NCI-H2081 treated with DMSO at 0.1 percent for 48 hours (cell line): ENCODE results near the gene SLC28A3.

ENCODE experiments used
- DNase-seq: peaks from one replicate; lab custom pipeline; 2025; lab: John Stamatoyannopoulos, UW

The SLC28A3 gene

DNA sequence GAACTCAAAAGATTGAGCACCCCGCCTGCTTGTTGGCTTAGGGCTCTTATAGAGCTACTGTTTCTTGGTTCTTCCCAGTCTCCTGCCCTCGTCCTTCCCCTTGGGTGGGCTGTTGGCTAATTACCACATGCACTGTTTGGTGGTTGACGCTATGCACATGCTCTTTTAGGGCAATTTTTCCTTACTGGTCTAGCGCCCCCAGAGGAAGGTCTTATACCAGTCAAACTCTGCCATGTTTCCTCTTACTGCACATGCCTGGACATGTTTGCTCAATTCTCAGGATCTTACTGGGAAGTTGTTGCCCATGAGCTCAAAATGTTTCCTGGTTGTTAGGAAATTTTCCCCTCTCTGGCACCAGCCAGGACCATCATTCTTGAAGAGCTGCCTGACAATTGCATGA is 101.9 kb downstream of the SLC28A3 start:
- no peak for DNase-seq

DNA sequence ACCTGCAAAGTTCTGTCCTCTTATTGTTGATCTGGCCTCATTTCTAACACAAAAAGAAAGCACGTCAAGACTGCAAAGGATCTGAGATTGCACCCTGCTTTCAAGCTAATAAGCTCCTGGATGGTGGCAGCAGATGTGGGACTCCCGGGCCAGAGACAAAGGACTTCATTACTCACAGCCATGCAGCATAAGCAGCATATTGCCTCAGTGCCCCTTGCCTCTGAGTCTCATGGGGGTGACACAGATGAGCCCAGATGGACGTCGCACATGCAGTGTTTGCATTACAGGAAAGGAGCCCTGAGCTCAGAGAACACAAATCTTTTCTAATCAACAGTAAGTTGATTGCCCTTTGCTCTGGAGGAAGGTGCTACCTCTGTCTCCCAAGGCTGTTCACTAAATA is 105.0 kb downstream of the SLC28A3 start:
- DNase-seq: no peak

DNA sequence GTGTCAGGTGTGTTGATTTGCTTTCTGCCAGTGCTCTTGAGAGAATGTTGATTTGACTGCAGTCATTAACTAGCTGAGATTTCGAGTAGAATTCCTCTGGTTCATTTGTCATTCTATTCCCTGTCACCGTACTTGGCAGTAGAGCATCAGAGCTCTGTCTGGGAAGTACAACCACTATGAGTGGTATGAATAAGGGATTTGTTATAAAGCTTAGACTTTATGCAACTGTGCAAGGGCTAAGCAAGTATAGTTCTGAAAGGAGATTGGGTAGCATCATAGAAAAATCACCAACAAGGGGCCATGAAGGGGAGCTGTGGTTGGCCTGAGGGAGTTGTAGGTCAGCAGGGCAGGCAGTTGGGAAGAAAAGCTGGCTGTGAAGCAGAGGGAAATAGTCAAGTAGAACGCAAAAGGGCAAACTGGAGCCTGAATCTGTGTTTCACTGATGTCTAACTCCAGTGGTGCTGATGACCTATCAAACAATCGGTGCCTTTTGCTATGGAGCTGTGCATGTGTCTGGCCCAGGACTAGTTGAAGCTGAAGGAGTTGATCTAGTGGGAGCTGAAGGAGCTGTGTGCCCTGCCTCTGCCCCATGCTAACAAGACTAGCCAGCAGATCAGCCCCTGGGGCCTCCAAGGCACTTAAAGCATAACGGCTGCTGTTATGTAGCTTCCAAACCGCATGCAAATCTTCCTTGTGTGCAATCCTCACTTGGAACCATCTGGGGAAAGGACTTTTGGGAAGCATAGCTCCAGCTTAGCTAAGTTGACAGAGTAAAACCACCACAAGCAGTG is 110.0 kb downstream of the SLC28A3 start:
- no peak for DNase-seq

DNA sequence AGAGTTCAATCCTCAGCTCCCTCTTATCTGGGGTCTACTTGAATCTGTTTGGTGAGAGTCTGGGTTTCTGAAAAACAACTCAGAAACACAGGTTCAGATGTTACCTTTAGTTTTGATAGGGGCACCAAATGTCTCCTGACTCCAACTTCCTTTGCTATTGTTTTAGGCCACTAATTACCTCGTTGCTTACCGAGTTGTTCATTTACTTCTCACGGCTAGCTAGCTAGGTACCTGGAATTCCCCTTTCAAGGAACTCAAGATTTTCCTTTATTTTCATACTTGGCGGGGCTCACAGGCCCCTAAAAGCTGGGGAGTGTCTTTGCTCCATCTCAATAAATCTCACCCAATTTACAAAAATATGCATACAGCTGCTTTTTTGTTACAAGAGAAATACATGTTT is 111.4 kb downstream of the SLC28A3 start:
- DNase-seq: no peak

DNA sequence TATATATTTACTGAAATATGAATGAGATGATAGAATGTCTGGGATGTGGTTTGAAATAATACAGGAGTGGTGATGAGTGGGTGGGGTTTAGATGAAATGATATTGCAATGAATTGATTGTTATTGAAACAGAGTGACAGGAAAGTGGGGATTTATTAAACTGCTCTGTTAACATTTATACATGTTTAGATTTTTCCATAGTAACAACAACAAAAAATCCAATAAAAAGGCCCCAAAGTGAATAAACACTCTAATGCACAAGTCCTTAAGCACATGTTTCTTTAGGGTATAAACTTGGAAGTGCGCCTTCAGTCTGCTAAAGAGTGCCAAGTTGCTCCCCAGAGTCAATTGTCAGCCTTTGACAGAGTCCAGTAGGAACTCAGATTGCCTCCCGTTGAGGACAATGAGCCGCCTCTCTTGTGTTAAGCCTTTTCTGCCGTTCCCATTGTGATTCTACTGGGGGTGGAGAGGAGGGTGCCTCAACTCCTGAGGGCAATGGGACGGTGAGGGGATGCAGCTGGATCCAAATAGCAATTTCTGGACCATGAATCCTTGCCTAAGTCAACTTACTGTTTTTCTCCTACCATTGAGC is 112.3 kb downstream of the SLC28A3 start:
- no peak for DNase-seq

DNA sequence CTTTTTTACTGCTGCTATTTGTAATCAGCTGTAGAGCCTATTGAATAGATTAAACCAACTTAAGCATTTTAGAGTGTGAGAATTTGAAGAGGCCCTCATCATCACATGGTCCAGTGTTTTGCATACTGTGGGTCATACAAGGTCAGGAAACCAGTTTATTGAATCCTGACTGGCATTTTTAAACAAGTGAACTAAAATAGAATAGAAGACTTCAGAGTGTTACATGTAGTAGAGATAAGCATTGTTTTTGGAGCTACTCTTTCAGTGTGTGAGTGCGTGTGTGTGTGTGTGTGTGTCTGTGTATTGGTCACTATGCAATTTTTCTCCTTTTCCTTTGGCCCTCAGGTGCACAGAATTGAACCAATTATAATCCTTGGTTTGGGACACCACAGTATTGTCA is 114.4 kb downstream of the SLC28A3 start:
- DNase-seq: no peak
